ENCODE results near the gene QSOX1. TPM values are rescaled to one million over a fixed set of nuclear protein-coding genes. Genes with fewer than 3 reads are reported as not detected.

The QSOX1 gene
- total and polyA plus RNA-seq, 8 donors: 38.5 to 323 (median 111) TPM

DNA sequence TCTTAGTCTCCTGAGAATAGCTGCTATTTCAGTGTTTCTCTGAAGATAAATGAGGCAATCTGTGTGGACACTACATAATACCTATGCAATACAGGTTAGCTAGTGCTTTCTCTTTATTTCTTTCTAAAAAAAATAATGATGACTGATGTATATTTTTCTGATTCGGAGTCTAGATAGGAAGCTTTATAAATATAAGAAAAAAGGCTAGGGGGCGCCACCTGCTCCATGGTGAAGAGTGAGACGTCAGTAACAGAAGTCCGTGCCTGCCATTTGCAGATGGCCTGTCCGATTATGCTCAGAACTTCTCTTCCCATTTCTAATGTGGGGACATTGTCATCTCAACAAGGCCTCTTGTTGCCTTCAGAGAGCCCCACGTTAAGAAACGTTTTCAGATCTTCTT lies 26.4 kb downstream of the QSOX1 start:
- 78 to 91% (median 79%) methylated on average over 7 of the region's 7 CpGs for WGBS, 5 donors
- Histone ChIP-seq H3K27ac (no peak overlapping the region), H3K27me3 (no peaks in the 10 kb centered on the region), H3K36me3 (peaks cover 47 to 95% (median 85%) of the 10 kb centered on the region in 4 donors), H3K4me3 (no peak overlapping the region), H3K9me3 (no peaks in the 10 kb centered on the region), H3K4me1 (peaks cover 0 to 7% (median 0%) of the 10 kb centered on the region in 4 donors)
- TF ChIP-seq EP300 (IDR thresholded peaks at IDR 0.05) (no peak), POLR2AphosphoS5 (IDR thresholded peaks at IDR 0.05) (no peak), POLR2A (IDR thresholded peaks at IDR 0.05) (no peak)
- TF ChIP-seq, protein P1, sequence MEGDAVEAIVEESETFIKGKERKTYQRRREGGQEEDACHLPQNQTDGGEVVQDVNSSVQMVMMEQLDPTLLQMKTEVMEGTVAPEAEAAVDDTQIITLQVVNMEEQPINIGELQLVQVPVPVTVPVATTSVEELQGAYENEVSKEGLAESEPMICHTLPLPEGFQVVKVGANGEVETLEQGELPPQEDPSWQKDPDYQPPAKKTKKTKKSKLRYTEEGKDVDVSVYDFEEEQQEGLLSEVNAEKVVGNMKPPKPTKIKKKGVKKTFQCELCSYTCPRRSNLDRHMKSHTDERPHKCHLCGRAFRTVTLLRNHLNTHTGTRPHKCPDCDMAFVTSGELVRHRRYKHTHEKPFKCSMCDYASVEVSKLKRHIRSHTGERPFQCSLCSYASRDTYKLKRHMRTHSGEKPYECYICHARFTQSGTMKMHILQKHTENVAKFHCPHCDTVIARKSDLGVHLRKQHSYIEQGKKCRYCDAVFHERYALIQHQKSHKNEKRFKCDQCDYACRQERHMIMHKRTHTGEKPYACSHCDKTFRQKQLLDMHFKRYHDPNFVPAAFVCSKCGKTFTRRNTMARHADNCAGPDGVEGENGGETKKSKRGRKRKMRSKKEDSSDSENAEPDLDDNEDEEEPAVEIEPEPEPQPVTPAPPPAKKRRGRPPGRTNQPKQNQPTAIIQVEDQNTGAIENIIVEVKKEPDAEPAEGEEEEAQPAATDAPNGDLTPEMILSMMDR (IDR thresholded peaks at IDR 0.05): no peak
- intact Hi-C loops (cut with DNase I; ENCODE audit: low total_unique reads): no loop called here
- DNase-seq: no peak

DNA sequence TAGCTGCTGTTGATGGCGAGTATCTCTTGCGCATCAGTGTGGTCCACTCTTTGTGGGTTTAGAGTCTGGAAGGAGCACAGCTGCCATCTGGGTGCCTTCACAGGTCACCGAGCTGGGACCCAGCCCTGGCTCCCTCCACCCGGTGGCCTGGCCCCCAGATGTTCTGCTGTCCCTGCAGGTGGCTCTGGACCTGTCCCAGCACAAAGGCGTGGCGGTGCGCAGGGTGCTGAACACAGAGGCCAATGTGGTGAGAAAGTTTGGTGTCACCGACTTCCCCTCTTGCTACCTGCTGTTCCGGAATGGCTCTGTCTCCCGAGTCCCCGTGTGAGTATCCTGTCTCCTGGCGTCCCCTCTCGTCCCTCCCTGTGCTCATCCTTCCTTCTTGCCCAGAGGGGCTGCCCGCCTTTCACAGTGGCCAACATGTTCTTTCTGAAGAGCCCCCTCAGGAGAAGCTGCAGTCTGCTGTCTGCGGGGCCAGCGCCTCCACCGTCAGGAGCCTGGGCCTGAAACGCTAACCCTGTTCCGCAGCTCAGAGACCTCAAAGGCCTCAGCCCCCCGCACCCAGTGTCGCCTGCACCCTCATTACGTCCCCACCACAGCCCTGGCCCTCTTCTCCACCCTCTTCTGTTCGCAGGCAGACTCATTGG lies 27.4 kb downstream of the QSOX1 start:
- intact Hi-C loops (cut with DNase I; ENCODE audit: low total_unique reads): no loop called here
- no peaks in the 10 kb centered on the region for H3K27me3 ChIP-seq
- 91 to 95% (median 92%) methylated on average over 23 of the region's 23 CpGs for WGBS, 5 donors
- peaks cover 57 to 99% (median 86%) of the 10 kb centered on the region in 4 donors for H3K36me3 ChIP-seq
- TF ChIP-seq, protein P1 (IDR thresholded peaks at IDR 0.05): no peak
- TF ChIP-seq EP300 (IDR thresholded peaks at IDR 0.05) (no peak), POLR2A (IDR thresholded peaks at IDR 0.05) (no peak), POLR2AphosphoS5 (IDR thresholded peaks at IDR 0.05) (no peak)
- H3K4me3 ChIP-seq: no peak overlapping the region
- no peaks in the 10 kb centered on the region for H3K9me3 ChIP-seq
- DNase-seq: no peak
- peaks cover 0 to 7% (median 0%) of the 10 kb centered on the region in 4 donors for H3K4me1 ChIP-seq
- no peak overlapping the region for H3K27ac ChIP-seq

DNA sequence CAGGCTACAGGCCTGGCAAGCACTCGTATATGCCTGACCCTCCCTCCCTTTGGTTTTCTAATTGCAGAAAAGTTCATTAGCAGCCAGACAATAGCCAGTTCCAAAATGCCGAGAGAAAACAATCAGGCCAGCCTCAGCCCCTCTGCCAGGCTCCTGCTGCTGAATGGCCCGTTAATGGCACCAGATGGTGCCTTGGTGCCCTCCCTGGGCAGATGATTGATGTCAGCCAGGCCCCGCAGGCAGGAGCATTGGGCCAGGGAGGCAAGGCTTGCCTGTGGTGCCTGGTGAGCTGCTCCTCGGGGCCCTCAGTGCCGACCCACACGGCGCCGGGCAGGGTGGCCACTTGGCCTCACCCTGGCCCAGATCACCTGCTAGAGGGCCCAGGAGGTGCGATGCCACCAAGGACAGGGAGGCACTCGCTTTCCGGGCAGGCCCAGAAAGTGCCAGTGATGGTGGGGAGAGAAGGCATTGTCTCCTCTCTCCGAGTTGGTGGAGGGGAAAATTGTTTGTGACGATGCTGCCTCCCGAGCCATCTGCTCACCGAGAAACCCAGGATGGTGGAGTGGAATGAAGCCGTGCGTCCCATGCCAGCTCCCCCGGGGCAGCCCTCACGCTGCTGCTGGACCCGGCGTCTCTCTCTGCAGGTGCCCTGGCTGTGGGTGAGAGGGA lies 28.1 kb downstream of the QSOX1 start:
- Histone ChIP-seq H3K9me3 (no peaks in the 10 kb centered on the region), H3K27ac (no peak overlapping the region), H3K4me1 (peaks cover 0 to 7% (median 0%) of the 10 kb centered on the region in 4 donors), H3K36me3 (peaks cover 62 to 100% (median 90%) of the 10 kb centered on the region in 4 donors), H3K4me3 (no peak overlapping the region), H3K27me3 (no peaks in the 10 kb centered on the region)
- 90 to 97% (median 94%) methylated on average over 14 to 22 of the region's 22 CpGs for WGBS, 5 donors
- intact Hi-C loops (cut with DNase I; ENCODE audit: low total_unique reads): no loop called here
- no peak for DNase-seq
- TF ChIP-seq, protein P1 (IDR thresholded peaks at IDR 0.05): no peak
- no peak for TF ChIP-seq EP300 (IDR thresholded peaks at IDR 0.05)
- TF ChIP-seq POLR2AphosphoS5 (IDR thresholded peaks at IDR 0.05): no peak
- no peak for TF ChIP-seq POLR2A (IDR thresholded peaks at IDR 0.05)

DNA sequence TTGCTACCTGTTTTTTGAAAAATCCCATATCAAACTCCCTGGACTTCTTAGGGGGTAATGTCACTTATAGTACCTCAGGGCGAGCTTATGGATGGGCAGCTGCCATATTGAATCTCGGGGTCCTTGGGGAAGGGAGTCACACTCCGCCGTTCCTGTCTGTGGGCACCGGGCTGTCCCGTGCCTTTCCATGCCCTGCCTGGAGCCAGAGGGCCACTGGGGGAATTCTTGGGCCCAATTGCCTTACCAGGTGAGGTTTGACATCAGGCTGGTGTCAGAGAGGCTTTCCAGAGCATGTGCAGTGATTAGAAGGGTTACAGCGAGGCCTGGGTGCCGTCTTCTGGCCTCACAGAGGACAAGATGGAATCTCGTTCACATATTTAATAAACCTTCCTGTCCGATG lies 28.8 kb downstream of the QSOX1 start:
- Histone ChIP-seq H3K36me3 (peaks cover 69 to 100% (median 96%) of the 10 kb centered on the region in 4 donors), H3K4me1 (peaks cover 0 to 6% (median 0%) of the 10 kb centered on the region in 4 donors), H3K4me3 (no peak overlapping the region), H3K27me3 (no peaks in the 10 kb centered on the region), H3K9me3 (no peaks in the 10 kb centered on the region), H3K27ac (no peak overlapping the region)
- no peak for DNase-seq
- WGBS, 5 donors: 89 to 98% (median 96%) methylated on average over 10 of the region's 10 CpGs
- intact Hi-C loops (cut with DNase I; ENCODE audit: low total_unique reads): no loop called here
- TF ChIP-seq, protein P1 (IDR thresholded peaks at IDR 0.05): no peak
- TF ChIP-seq POLR2A (IDR thresholded peaks at IDR 0.05) (no peak), POLR2AphosphoS5 (IDR thresholded peaks at IDR 0.05) (no peak), EP300 (IDR thresholded peaks at IDR 0.05) (no peak)

All from stomach (tissue), 9 donors.